Measurements from ENCODE around the gene BEST3. TPM values are rescaled to one million over a fixed set of nuclear protein-coding genes. Genes with fewer than 3 reads are reported as not detected.
A peak's percentile ranks its signal among the peaks of the same experiment; 100 is the strongest.

Gene BEST3
- not detected in 2 replicates for total RNA-seq (2014; rRNA removed; shearing (Covaris generic))

GRCh38 chr12:69698769-69699540, at the start of gene BEST3:
TSS of gene BEST3 (minus strand) at chr12:69699303. CDS start at chr12:69697798, 1,505 bp downstream.
- no peak for DNase-seq (ENCODE audit: low spot score)

DNA sequence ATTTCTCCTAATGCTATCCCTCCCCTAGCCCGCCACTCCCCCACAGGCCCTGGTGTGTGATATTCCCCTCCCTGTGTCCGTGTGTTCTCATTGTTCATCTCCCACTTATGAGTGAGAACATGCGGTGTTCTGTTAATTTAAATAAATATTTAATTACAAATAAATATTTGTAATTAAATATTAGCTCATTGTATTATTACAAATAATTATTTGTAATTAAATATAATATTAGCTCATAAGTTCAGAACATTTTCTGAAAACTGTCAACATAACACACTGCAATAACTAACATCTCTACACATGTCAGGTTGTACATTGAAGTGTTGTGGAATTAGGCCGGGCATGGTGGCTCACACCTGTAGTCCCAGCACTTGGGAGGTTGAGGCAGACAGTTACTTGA, 45.0 kb upstream of the BEST3 start:
- no peak for DNase-seq (ENCODE audit: low spot score)

- DNase-seq (ENCODE audit: low spot score): peak; percentile 74
Observed at GRCh38 chr12:69739287-69740191, 40.4 kb upstream of the BEST3 start.

- peak; percentile 91 for DNase-seq (ENCODE audit: low spot score)
Observed at GRCh38 chr12:69738351-69739286, 39.5 kb upstream of the BEST3 start, which contains the start of gene RAB3IP. TSS of gene RAB3IP (plus strand) at chr12:69738860. CDS start at chr12:69755409, 16,549 bp downstream.

DNA sequence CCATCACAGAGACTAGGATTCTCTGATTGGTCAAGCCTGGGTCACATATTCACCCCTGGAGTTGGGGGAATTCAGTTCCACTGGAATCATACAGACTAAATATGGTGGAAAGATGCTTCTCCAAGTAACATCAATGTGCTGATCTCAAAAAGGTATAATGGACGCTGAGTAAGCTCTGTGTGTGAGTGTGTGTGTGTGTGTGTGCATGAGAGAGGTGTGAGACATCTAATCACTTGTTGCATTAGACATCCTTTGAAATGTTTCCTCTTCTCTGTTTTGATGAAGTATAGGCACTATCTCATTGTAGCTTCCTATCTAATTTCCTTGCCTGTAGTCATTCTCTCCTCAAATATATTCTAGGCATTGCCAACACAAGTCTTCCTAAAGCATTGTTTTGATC, 34.5 kb upstream of the BEST3 start:
- DNase-seq (ENCODE audit: low spot score): no peak

DNA sequence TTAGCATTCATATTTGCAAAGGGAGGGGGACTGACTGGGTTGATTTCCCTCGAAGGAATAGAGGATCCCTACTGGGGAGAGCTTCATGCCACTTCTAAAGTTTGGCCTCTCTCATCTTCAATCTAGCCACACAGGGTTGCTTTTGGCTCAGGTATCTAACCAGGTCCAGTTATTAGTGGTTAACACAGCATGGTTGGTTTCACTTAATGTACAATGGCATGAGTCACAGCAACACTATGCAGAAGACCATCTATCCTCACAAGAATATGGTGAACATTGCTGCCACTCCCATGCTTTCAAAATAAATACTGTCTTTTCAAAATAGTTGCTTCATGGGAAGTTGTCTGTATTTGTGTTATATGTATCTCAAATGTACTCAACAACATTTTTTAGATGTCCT, 33.0 kb upstream of the BEST3 start:
- no peak for DNase-seq (ENCODE audit: low spot score)

GRCh38 chr12:69726922-69727321, 27.8 kb upstream of the BEST3 start:
- no peak for DNase-seq (ENCODE audit: low spot score)

GRCh38 chr12:69720750-69721149, 21.6 kb upstream of the BEST3 start:
- DNase-seq (ENCODE audit: low spot score): no peak

DNA sequence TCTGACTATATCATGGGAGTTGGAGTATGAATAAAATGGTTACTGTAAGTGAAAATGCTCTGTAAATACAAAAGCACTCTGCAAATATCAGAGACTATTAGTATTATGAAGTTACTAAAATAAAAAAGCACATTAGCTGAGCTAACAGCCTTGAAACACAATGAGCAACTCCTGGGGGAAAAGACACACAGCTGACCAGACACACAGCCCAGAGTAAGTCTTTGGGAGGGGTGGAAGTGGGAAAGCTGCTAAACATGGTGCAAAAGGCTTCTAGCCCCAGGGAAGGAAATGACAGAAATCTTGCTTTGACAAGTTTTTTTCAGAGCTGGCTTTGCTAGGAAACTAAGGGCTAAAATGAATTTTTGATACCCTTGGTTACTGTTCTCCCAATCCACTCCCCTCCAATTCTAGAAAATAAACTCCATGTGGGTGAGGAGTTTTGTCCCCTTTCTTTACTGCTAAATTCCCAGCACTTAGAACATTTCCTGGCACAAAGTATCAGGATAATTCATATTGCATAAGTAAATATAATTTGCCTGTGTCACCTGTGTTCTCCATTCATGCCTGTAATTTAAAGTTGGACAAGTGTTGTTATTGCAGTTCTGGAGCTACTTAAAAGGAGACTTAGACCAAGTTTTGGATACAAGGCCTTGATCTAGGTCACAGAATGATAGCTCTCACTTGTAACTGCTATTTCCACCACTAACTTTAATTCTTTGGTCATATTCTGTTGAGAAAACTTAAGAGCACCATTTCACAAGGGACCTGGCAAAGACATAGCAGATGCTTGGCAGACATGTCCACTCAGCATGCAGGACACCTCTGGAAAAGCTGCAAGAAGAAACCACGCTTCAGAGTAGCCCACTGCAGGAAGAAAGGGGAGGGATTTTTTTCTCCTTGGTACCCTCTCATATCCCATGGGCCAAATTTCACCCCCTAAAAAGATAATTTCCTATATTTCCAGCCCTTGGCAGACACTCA, 20.5 kb upstream of the BEST3 start:
- no peak for DNase-seq (ENCODE audit: low spot score)

GRCh38 chr12:69714542-69714941, 15.4 kb upstream of the BEST3 start:
- DNase-seq (ENCODE audit: low spot score): no peak

- DNase-seq (ENCODE audit: low spot score): no peak
Observed at GRCh38 chr12:69712826-69713225, 13.7 kb upstream of the BEST3 start.

DNA sequence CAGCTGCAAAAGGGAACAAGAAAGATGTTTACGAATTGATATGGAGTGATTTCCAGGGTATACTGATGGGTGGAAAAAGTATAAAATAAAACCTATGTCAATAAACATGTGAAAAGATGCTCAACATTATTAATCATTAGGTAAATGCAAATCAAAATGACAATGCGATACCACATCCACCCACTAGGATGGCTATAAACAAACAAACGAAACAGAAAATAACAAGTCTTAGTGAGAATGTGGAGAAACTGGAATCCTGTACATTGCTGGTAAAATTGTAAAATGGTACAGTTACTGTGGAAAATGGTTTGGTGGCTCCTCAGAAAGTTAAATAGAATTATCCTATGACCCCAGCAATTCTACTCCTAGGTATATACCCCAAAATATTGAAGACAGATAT, 9.5 kb upstream of the BEST3 start:
- DNase-seq (ENCODE audit: low spot score): peak; percentile 10

DNA sequence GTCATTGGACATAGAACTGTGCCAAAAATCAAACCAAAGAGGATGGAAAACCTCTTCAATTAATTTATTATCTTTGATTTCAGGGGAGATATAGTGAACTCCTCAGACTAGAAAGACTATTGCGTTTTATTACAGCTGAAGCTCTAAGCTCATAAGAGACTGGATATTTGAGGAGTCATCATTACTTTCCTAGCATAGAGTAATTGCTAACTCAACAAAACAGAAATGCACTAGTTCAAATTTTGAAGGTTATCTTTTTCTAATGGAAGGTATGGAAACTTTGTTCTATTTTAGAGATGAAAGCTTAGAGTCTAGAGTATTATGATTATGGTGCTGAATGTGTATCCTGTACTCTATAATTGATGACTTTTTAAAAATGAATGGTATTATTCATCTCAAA, 5.3 kb upstream of the BEST3 start:
- no peak for DNase-seq (ENCODE audit: low spot score)

DNA sequence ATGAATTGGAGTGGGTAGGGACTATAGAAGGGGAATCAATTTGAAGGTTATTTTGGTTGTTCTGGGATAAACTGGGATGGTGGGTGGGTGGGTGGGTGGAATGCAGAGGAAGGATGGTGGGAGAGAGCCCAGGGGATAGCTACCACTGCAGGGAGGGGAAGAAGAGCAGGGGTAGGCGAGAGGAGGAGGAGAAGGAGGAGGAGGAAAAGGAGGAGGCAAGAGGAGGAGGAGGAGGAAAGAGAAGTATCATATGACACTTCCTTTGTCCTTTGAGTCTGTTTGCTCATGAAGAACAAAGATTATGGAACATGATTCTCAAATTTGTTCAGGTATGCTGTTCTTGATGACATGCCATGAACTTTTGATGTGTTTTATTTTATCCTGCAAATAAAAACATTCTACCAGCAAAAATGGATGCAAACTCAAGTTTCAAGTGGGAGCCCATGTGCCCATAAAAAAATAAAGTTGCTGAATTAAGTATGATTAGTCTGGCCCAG, 4.1 kb upstream of the BEST3 start:
- DNase-seq (ENCODE audit: low spot score): no peak

DNA sequence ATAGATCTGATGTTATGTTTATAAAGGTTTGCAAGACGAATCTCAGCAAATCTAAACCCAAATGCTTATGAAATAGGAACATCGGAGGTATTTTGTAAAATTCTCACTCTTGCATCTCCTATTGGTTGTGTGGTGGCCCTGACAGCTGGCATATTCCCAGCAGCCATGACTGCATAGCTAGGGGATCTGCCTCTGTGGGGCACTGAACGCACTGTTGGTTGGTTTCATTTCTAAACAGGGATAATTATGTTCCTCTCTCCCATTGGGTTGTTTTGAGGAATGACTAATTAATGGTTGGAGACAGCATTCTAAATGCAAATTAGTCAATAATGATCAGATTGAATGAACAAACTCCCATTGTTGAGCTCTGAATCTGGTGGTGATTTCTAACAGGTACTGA, 2.7 kb upstream of the BEST3 start:
- no peak for DNase-seq (ENCODE audit: low spot score)

GRCh38 chr12:69698054-69698453, 1.0 kb downstream of the BEST3 start:
- no peak for DNase-seq (ENCODE audit: low spot score)

GRCh38 chr12:69694123-69694522, 5.0 kb downstream of the BEST3 start:
- no peak for DNase-seq (ENCODE audit: low spot score)

- DNase-seq (ENCODE audit: low spot score): no peak
Observed at GRCh38 chr12:69689638-69690037, 9.5 kb downstream of the BEST3 start.

DNA sequence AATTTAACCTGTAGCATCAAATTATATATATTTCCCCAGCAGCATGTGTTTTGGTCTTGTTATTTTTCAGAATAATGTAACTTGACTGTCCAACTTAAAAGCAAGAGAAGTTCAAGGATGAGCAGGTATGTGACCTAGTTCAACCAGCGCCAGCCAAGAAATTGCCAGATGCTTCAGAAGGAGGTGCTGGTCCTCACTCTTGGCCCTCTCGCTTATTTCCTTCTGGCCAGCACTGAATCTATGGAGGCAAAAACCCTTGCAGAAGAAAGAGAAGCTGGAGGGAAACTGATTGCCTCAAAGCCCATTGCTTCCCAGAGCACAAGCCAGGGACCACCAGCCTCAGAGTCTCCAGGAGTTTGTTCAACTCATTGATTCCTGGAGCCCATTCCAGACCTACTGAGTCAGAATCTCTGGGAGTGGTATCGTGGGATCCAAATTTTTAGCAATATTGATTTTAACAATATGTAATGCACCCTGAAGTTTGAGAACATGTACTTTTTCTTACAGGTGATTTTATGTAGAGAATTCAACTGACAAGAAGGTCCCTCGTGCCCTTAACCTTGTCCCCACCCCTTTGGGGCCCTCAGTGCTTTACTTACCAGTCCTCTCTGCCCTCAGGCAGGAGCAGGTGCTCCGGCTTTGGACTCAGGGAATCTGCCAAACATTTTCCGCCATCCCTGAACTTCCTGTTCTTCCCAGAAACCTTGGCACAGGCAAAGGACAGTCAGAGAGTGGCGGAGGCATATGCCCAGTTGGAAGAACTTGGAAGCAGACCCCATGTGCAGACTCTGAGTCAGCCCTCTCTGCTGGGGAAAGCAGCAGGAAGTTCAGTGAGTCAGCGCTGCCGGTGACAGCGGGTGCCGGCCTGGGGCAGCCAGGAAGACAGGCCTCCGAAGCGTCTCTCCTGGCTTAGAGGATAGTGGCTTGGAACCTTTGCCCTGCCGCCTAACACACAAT, 10.4 kb downstream of the BEST3 start:
- peak; percentile 78 for DNase-seq (ENCODE audit: low spot score)
